ENCODE data around the gene CLUH.
A peak's percentile ranks its signal among the peaks of the same experiment; 100 is the strongest.

The CLUH gene

GRCh38 chr17:2734939-2735338 is 23.4 kb upstream of the CLUH start:
- no peak overlapping the region for H3K4me3 ChIP-seq (replicated peaks in 1 of 2; ENCODE audit: low read depth in 2 of 2, low read length in 2 of 2)
- TF ChIP-seq CTCF (IDR thresholded peaks at IDR 0.05; ENCODE audit: low read depth, low read length) = no peak
- DNase-seq (ENCODE audit: low read depth in 2 of 2) = no peak

GRCh38 chr17:2731807-2732206 is 20.2 kb upstream of the CLUH start:
- no peak for DNase-seq (ENCODE audit: low read depth in 2 of 2)
- H3K4me3 ChIP-seq (replicated peaks in 1 of 2; ENCODE audit: low read depth in 2 of 2, low read length in 2 of 2) = no peak overlapping the region
- TF ChIP-seq CTCF (IDR thresholded peaks at IDR 0.05; ENCODE audit: low read depth, low read length) = no peak

GRCh38 chr17:2730764-2731353 is 19.3 kb upstream of the CLUH start:
- TF ChIP-seq CTCF (IDR thresholded peaks at IDR 0.05; ENCODE audit: low read depth, low read length) = no peak
- no peak for DNase-seq (ENCODE audit: low read depth in 2 of 2)
- no peak overlapping the region for H3K4me3 ChIP-seq (replicated peaks in 1 of 2; ENCODE audit: low read depth in 2 of 2, low read length in 2 of 2)

GRCh38 chr17:2724784-2725164 is 13.2 kb upstream of the CLUH start:
- TF ChIP-seq CTCF (IDR thresholded peaks at IDR 0.05; ENCODE audit: low read depth, low read length) = no peak
- no peak overlapping the region for H3K4me3 ChIP-seq (replicated peaks in 1 of 2; ENCODE audit: low read depth in 2 of 2, low read length in 2 of 2)
- DNase-seq (ENCODE audit: low read depth in 2 of 2) = peak; percentile 29 to 41

GRCh38 chr17:2723997-2724783 is 12.6 kb upstream of the CLUH start:
- DNase-seq (ENCODE audit: low read depth in 2 of 2) = no peak
- H3K4me3 ChIP-seq (replicated peaks in 1 of 2; ENCODE audit: low read depth in 2 of 2, low read length in 2 of 2) = no peak overlapping the region
- TF ChIP-seq CTCF (IDR thresholded peaks at IDR 0.05; ENCODE audit: low read depth, low read length) = no peak

- no peak overlapping the region for H3K4me3 ChIP-seq (replicated peaks in 1 of 2; ENCODE audit: low read depth in 2 of 2, low read length in 2 of 2)
- no peak for TF ChIP-seq CTCF (IDR thresholded peaks at IDR 0.05; ENCODE audit: low read depth, low read length)
- DNase-seq (ENCODE audit: low read depth in 2 of 2) = no peak
Measured at GRCh38 chr17:2723505-2723996, 12.0 kb upstream of the CLUH start.
